HCT116 (cell line): Measurements from ENCODE around the gene DHX36. TPM values are rescaled to one million over a fixed set of nuclear protein-coding genes. Genes with fewer than 3 reads are reported as not detected.

Source experiments
- ATAC-seq: fragments of 200-7000 bp; cut with Tn5 transposase; 2 replicates; pipeline ENCODE4 v1.9.1; 2020; ENCODE audit warnings: mild to moderate bottlenecking, moderate library complexity
- BruUV-seq: library from RNA; stranded (reverse); fragments of 400-500 nt; replicated peaks from 2 replicates; lab custom pipeline; 2021; lab: Mats Ljungman, UMichigan
- CTCF ChIA-PET: fragments of 300-600 bp; sonication (Branson Sonifier 250); formaldehyde crosslinking; loops from one replicate; lab custom pipeline; 2021; ENCODE audit warnings: antibody characterized with exemption; lab: Charles Lee
- POLR2A ChIA-PET: fragments of 300-600, 350-600 bp; sonication (Branson Sonifier 250); formaldehyde crosslinking; loops from one replicate; lab custom pipeline; 2021; ENCODE audit warnings: antibody characterized with exemption; lab: Charles Lee
- RAD21 ChIA-PET, 2 experiments: fragments of 300-600 bp; sonication (Branson Sonifier 250); formaldehyde crosslinking; loops; one replicate each; lab custom pipeline; 2023; ENCODE audit warnings: low total read pairs in 2 of 2; ENCODE audit not compliant: uncharacterized antibody in 2 of 2, unreplicated experiment in 2 of 2, low non-redundant PET in 1 of 2; lab: Charles Lee
- DNase-seq: peaks from one replicate; pipeline ENCODE4 v3.0.0-alpha.2; 2010; ENCODE audit warnings: low read depth, low spot score
- H2AFZ ChIP-seq: fragments of 200-600 bp; shearing (Covaris generic), sonication (generic); 2 replicates; pipeline ENCODE4 v1.6.1; 2017; ENCODE audit warnings: low read depth, mixed run types, mixed read lengths, antibody characterized with exemption, low read length; ENCODE audit not compliant: poor library complexity, severe bottlenecking
- H3K27ac ChIP-seq: 2 replicates; pipeline ENCODE4 v1.5.1; 2012; ENCODE audit warnings: low read depth, low read length
- H3K27me3 ChIP-seq: fragments of 200-600 bp; sonication (generic); 2 replicates; pipeline ENCODE4 v1.6.1; 2016; ENCODE audit warnings: mixed run types, low read length, mixed read lengths; ENCODE audit not compliant: insufficient read depth
- H3K36me3 ChIP-seq, 2 experiments: fragments of 200-500 bp in 1 of 2; fragments of 200-600 bp in 1 of 2; sonication (Bioruptor generic) in 1 of 2; sonication (generic) in 1 of 2; 2 replicates each; pipeline versions ENCODE4 v1.5.1 to v1.6.1; 2014 to 2016; ENCODE audit warnings: low read length in 2 of 2, inconsistent platforms in 1 of 2, mixed read lengths in 1 of 2, mixed run types in 1 of 2; ENCODE audit not compliant: insufficient read depth in 2 of 2, control insufficient read depth in 1 of 2
- H3K4me1 ChIP-seq, 2 experiments: fragments of 200-600 bp in 1 of 2; sonication (generic) in 1 of 2; 2 replicates each; pipeline versions ENCODE4 v1.5.1 to v1.6.1; 2012 to 2017; ENCODE audit warnings: low read length in 2 of 2, inconsistent platforms in 1 of 2, mild to moderate bottlenecking in 1 of 2, mixed read lengths in 1 of 2, mixed run types in 1 of 2, moderate library complexity in 1 of 2; ENCODE audit not compliant: insufficient read depth in 2 of 2, control insufficient read depth in 1 of 2
- H3K4me2 ChIP-seq: fragments of 200-600 bp; sonication (generic); 2 replicates; pipeline ENCODE4 v1.6.1; 2017; ENCODE audit warnings: mixed run types, low read length, mixed read lengths
- H3K4me3 ChIP-seq, 2 experiments: fragments of 200-600 bp in 1 of 2; sonication (generic) in 1 of 2; replicated peaks in 1 of 2; 2 replicates each; pipeline ENCODE4 v1.5.1; 2011 to 2016; ENCODE audit warnings: low read length in 2 of 2, control low read depth in 1 of 2, low read depth in 1 of 2, mild to moderate bottlenecking in 1 of 2, mixed read lengths in 1 of 2, mixed run types in 1 of 2
- H3K79me2 ChIP-seq: fragments of 200-600 bp; sonication (generic); 2 replicates; pipeline ENCODE4 v1.6.1; 2017; ENCODE audit warnings: mild to moderate bottlenecking, mixed run types, low read length, moderate library complexity, mixed read lengths; ENCODE audit not compliant: insufficient read depth
- H3K9ac ChIP-seq: fragments of 200-600 bp; sonication (generic); 2 replicates; pipeline ENCODE4 v1.6.1; 2016; ENCODE audit warnings: low read length, mixed read lengths
- H3K9me2 ChIP-seq: fragments of 200-600 bp; sonication (generic), shearing (Covaris generic); 2 replicates; pipeline ENCODE4 v1.6.1; 2017; ENCODE audit warnings: mixed run types, mild to moderate bottlenecking, moderate library complexity; ENCODE audit not compliant: insufficient read depth
- H3K9me3 ChIP-seq, 2 experiments: fragments of 200-500 bp in 1 of 2; fragments of 200-600 bp in 1 of 2; sonication (Bioruptor generic) in 1 of 2; sonication (generic) in 1 of 2; 2 replicates each; pipeline ENCODE4 v1.6.1; 2014 to 2017; ENCODE audit warnings: low read length in 2 of 2, mixed read lengths in 2 of 2, inconsistent platforms in 1 of 2, low read depth in 1 of 2, mild to moderate bottlenecking in 1 of 2, mixed run types in 1 of 2, moderate library complexity in 1 of 2; ENCODE audit not compliant: control insufficient read depth in 1 of 2, insufficient read depth in 1 of 2
- H4K20me1 ChIP-seq: fragments of 200-600 bp; sonication (generic), shearing (Covaris generic); 2 replicates; pipeline ENCODE4 v1.6.1; 2017; ENCODE audit warnings: mixed run types, mild to moderate bottlenecking, moderate library complexity; ENCODE audit not compliant: insufficient read depth
- CTCF ChIP-seq, 3 experiments: fragments of 200-600 bp in 1 of 3; sonication (generic) in 1 of 3; IDR thresholded peaks in 2 of 3; conservative IDR thresholded peaks in 1 of 3; 2 replicates each; pipeline ENCODE4 v1.5.1; 2012 to 2017; ENCODE audit warnings: low read depth in 2 of 3, low read length in 2 of 3, antibody characterized with exemption in 1 of 3, borderline replicate concordance in 1 of 3, control low read depth in 1 of 3, mild to moderate bottlenecking in 1 of 3, mixed read lengths in 1 of 3, mixed run types in 1 of 3, moderate library complexity in 1 of 3; ENCODE audit not compliant: insufficient read depth in 1 of 3
- FOSL1 ChIP-seq: IDR thresholded peaks from 2 replicates; pipeline ENCODE4 v1.6.1; 2012; ENCODE audit warnings: low read depth
- JUND ChIP-seq: IDR thresholded peaks from 2 replicates; pipeline ENCODE4 v1.6.1; 2012
- MAX ChIP-seq: IDR thresholded peaks from 2 replicates; pipeline ENCODE4 v1.6.1; 2012
- POLR2A ChIP-seq: IDR thresholded peaks from 2 replicates; pipeline ENCODE4 v1.7.0; 2011; ENCODE audit warnings: borderline replicate concordance; ENCODE audit not compliant: insufficient read depth, insufficient read length; ENCODE audit errors: extremely low read depth
- SP1 ChIP-seq: IDR thresholded peaks from 2 replicates; pipeline ENCODE4 v1.6.1; 2012; ENCODE audit warnings: low read depth
- SRF ChIP-seq: IDR thresholded peaks from 2 replicates; pipeline ENCODE4 v1.6.1; 2012; ENCODE audit warnings: low read depth
- TCF7L2 ChIP-seq: IDR thresholded peaks from 2 replicates; pipeline ENCODE4 v1.7.0; 2011; ENCODE audit warnings: borderline replicate concordance, inconsistent platforms; ENCODE audit not compliant: insufficient read depth, insufficient read length; ENCODE audit errors: extremely low read depth
- ZFX ChIP-seq: fragments of 450-650 bp; IDR thresholded peaks from 2 replicates; pipeline ENCODE4 v1.6.1; 2017
- intact Hi-C: fragments of 100-400 bp; cut with micrococcal nuclease; formaldehyde crosslinking; loops from 2 replicates; pipeline ENCODE4 v1.10.0; 2022
- total RNA-seq: library from RNA; stranded (reverse); gene quantifications from one replicate; pipeline ENCODE4 v1.2.1, GENCODE V29; 2021; ENCODE audit not compliant: unreplicated experiment

Gene DHX36
- total RNA-seq, 1 experiment from 2014 or later = 49.9 TPM

- Histone ChIP-seq H3K4me2 (no peak overlapping the region), H3K4me3 (no peak overlapping the region), H3K27ac (no peak overlapping the region), H3K4me1 (no peaks in the 10 kb centered on the region), H3K9me2 (no peaks in the 10 kb centered on the region), H2AFZ (no peak overlapping the region), H3K79me2 (no peaks in the 10 kb centered on the region), H3K9me3 (no peaks in the 10 kb centered on the region), H3K27me3 (no peaks in the 10 kb centered on the region), H3K9ac (no peak overlapping the region), H3K36me3 (peaks cover 10 to 23% of the 10 kb centered on the region in 2 experiments; a peak in 3 of 4 replicates), H4K20me1 (no peaks in the 10 kb centered on the region)
- TF ChIP-seq MAX (no peak), FOSL1 (no peak), JUND (no peak), ZFX (no peak), SP1 (no peak), TCF7L2 (no peak), POLR2A (no peak), SRF (no peak), CTCF (IDR thresholded peaks at IDR 0.05 in 2 of 3, conservative IDR thresholded peaks at IDR 0.05 in 1 of 3; ENCODE audit: borderline replicate concordance in 1 of 3, insufficient read depth in 1 of 3, low read depth in 2 of 3, low read length in 2 of 3) (no peak)
- ATAC-seq (no peak), DNase-seq (no peak)
- intact Hi-C loops = loop anchor here (10.0 kb wide), 2 partner anchors 260 to 1230 kb away; no protein-coding TSS in a partner anchor
- ChIA-PET POLR2A (no interaction called here), CTCF (interaction anchor here (1.2 kb wide), 1 partner anchor 10 kb away, joined by 3 read pairs; no protein-coding TSS in a partner anchor), RAD21 (no interaction called here)
- no TSS peak for BruUV-seq
Observed at GRCh38 chr3:154254527-154254926, 69.8 kb downstream of the DHX36 start.
